ENCODE data around the gene LAMA4. TPM values are rescaled to one million over a fixed set of nuclear protein-coding genes. Genes with fewer than 3 reads are reported as not detected.

LAMA4 gene
- polyA plus RNA-seq, 2 of the 4 experiments (the other 2 are of a cell fraction): 1.0 to 3.1 TPM

DNA sequence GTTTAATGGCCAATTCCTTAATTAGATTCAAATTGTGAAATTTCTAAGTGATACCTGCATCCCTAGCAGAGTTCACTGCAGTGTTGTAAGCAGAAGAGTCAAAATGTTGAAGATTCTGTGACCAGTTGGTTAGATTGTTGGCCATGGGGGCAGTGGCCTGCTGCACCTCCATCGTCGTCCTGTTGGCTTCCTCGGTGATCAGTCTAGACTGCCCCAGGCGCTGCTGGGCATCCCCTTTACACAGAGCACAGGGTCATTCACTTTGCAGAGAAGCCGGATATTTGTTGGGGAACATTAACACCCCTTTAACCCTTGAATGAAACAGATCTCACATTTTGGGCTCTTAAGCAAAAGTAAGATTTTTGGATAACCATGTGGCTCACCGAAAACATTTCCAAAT, 106.3 kb downstream of the LAMA4 start:
- DNase-seq (ENCODE audit: low read depth in 1 of 2, low spot score in 1 of 2): no peak
- FAIRE-seq: no peak
- no peak for TF ChIP-seq RCOR1 (IDR thresholded peaks at IDR 0.05; ENCODE audit: low read depth, low read length)
- no peak for TF ChIP-seq EP300 (IDR thresholded peaks at IDR 0.05)
- TF ChIP-seq EHF (CRISPR knock-in tag; IDR thresholded peaks at IDR 0.05): no peak
- no peak for TF ChIP-seq RAD21 (conservative IDR thresholded peaks at IDR 0.05 in 1 of 2, IDR thresholded peaks at IDR 0.05 in 1 of 2)
- TF ChIP-seq, protein P1, sequence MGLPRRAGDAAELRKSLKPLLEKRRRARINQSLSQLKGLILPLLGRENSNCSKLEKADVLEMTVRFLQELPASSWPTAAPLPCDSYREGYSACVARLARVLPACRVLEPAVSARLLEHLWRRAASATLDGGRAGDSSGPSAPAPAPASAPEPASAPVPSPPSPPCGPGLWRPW (IDR thresholded peaks at IDR 0.05): no peak
- no peak for TF ChIP-seq FOSL2 (IDR thresholded peaks at IDR 0.05)
- no peak for TF ChIP-seq FOSL2 (CRISPR knock-in tag; IDR thresholded peaks at IDR 0.05)
- no peak for TF ChIP-seq CBX8 (IDR thresholded peaks at IDR 0.05)
- TF ChIP-seq ESRRA (IDR thresholded peaks at IDR 0.05; ENCODE audit: borderline replicate concordance, low read length): no peak
- TF ChIP-seq HOXB5 (CRISPR knock-in tag; IDR thresholded peaks at IDR 0.05): no peak
- TF ChIP-seq JUNB (IDR thresholded peaks at IDR 0.05): no peak
- no peak for ATAC-seq
- no peaks in the 10 kb centered on the region for H3K9me3 ChIP-seq
- no peak overlapping the region for H3K27ac ChIP-seq
- POLR2A ChIA-PET: no interaction called here
- WGBS (ENCODE audit: missing lambda C conversion rate): 80% methylated on average over 6 of the region's 6 CpGs
- no peak overlapping the region for H3K4me3 ChIP-seq
- no peaks in the 10 kb centered on the region for H3K4me1 ChIP-seq
- CTCF ChIA-PET: interaction anchor here (1.3 kb wide), 1 partner anchor 15 kb away, joined by 5 read pairs; no protein-coding TSS in a partner anchor
- H3K4me2 ChIP-seq: no peak overlapping the region

DNA sequence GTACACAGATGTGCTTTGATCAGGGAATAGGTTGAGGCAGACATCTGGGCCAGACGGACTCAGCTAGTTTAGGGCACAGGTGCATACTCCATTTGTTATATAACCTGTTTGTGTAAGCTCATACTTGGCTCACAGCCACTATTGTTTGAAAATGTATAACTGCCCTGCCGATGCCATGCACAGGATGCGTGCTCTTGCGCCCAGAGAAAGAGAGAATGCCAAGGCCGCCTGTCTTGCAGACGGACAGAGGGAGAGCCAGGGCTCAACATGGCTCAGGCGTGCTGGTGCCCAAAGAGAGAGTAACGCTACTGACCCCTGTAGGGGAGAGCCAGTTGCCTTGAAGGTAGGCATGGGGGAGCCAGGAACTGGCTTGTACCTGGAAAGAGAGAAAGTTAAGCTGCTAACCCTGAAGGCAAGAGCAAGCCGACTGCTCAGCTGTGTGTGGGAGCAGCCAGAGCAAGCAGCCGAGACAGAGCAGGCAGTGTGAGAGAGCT, 109.2 kb downstream of the LAMA4 start:
- ChIA-PET CTCF (interaction anchor here (1.2 to 1.6 kb wide), 2 partner anchors 18 to 35 kb away, joined by 3 to 7 read pairs; no protein-coding TSS in a partner anchor), POLR2A (no interaction called here)
- Histone ChIP-seq H3K27ac (no peak overlapping the region), H3K4me2 (no peak overlapping the region), H3K4me3 (no peak overlapping the region), H3K9me3 (no peaks in the 10 kb centered on the region), H3K4me1 (no peaks in the 10 kb centered on the region)
- TF ChIP-seq RARB (CRISPR knock-in tag; IDR thresholded peaks at IDR 0.05): no peak
- no peak for TF ChIP-seq FOSB (CRISPR knock-in tag; IDR thresholded peaks at IDR 0.05)
- no peak for TF ChIP-seq SREBF2 (IDR thresholded peaks at IDR 0.05)
- no peak for TF ChIP-seq HOXB5 (CRISPR knock-in tag; IDR thresholded peaks at IDR 0.05)
- TF ChIP-seq RFX5 (IDR thresholded peaks at IDR 0.05): no peak
- TF ChIP-seq KDM5A (IDR thresholded peaks at IDR 0.05): no peak
- TF ChIP-seq, protein P2, sequence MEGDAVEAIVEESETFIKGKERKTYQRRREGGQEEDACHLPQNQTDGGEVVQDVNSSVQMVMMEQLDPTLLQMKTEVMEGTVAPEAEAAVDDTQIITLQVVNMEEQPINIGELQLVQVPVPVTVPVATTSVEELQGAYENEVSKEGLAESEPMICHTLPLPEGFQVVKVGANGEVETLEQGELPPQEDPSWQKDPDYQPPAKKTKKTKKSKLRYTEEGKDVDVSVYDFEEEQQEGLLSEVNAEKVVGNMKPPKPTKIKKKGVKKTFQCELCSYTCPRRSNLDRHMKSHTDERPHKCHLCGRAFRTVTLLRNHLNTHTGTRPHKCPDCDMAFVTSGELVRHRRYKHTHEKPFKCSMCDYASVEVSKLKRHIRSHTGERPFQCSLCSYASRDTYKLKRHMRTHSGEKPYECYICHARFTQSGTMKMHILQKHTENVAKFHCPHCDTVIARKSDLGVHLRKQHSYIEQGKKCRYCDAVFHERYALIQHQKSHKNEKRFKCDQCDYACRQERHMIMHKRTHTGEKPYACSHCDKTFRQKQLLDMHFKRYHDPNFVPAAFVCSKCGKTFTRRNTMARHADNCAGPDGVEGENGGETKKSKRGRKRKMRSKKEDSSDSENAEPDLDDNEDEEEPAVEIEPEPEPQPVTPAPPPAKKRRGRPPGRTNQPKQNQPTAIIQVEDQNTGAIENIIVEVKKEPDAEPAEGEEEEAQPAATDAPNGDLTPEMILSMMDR (IDR thresholded peaks at IDR 0.05): no peak
- TF ChIP-seq, protein P3, sequence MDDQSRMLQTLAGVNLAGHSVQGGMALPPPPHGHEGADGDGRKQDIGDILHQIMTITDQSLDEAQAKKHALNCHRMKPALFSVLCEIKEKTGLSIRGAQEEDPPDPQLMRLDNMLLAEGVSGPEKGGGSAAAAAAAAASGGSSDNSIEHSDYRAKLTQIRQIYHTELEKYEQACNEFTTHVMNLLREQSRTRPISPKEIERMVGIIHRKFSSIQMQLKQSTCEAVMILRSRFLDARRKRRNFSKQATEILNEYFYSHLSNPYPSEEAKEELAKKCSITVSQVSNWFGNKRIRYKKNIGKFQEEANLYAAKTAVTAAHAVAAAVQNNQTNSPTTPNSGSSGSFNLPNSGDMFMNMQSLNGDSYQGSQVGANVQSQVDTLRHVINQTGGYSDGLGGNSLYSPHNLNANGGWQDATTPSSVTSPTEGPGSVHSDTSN (IDR thresholded peaks at IDR 0.05): no peak
- DNase-seq (ENCODE audit: low read depth in 1 of 2, low spot score in 1 of 2): no peak
- no peak for FAIRE-seq
- peak in 1 of 2 experiments; percentile 40; a peak in 1 of 6 replicates for ATAC-seq
- WGBS (ENCODE audit: missing lambda C conversion rate): 86% methylated on average over 10 of the region's 10 CpGs

DNA sequence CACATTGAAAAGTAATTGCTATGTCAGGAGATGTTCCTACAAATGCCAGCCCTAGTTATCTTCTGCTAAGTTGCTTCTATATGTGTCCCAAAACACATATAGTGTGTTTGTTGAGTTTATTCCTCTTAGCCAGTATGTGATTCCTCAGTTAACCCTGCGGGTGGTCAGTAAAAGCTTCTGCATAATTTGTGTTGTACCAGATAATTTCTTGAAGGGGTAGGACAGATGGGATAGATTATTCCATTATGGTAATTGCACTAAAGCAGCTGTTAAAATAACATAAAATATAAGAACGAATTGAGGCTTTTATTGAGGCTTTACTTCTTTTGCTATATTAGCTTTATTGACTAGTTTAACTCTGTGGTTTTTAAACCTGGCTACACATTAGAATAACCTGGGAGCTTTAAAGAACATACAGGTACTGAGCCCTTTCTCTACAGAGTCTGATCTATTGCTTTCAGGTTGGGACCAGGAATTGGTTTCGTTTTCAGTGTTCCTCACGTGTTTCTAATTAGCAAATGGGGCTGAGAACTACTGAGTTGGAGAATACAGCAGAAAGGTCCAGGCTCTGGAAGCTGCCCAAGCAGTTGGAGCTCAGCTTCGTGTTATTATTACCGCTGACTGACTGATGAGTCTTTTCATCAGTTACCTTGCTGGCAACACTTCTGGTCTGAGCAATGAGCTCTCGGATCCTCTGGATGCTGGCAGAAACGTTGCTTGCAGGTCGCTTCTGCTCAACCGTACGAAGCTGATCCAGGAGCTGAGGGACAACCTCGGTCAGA, 110.0 kb downstream of the LAMA4 start:
- WGBS (ENCODE audit: missing lambda C conversion rate): 55% methylated on average over 12 of the region's 12 CpGs
- Histone ChIP-seq H3K4me3 (no peak overlapping the region), H3K27ac (no peak overlapping the region), H3K4me2 (peak overlapping the region; percentile 38; the same call in 1 of the 3 replicates), H3K9me3 (no peaks in the 10 kb centered on the region), H3K4me1 (no peaks in the 10 kb centered on the region)
- CTCF ChIA-PET: interaction anchor here (1.6 kb wide), 1 partner anchor 36 kb away, joined by 7 read pairs; no protein-coding TSS in a partner anchor
- no peak for FAIRE-seq
- POLR2A ChIA-PET: no interaction called here
- ATAC-seq: no peak
- no peak for DNase-seq (ENCODE audit: low read depth in 1 of 2, low spot score in 1 of 2)
- TF ChIP-seq BHLHE40 (IDR thresholded peaks at IDR 0.05; ENCODE audit: low read depth, low read length): no peak
- TF ChIP-seq TFCP2L1 (CRISPR knock-in tag; IDR thresholded peaks at IDR 0.05): no peak
- TF ChIP-seq, protein P3 (IDR thresholded peaks at IDR 0.05): no peak
- TF ChIP-seq, protein P4, sequence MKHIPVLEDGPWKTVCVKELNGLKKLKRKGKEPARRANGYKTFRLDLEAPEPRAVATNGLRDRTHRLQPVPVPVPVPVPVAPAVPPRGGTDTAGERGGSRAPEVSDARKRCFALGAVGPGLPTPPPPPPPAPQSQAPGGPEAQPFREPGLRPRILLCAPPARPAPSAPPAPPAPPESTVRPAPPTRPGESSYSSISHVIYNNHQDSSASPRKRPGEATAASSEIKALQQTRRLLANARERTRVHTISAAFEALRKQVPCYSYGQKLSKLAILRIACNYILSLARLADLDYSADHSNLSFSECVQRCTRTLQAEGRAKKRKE (CRISPR knock-in tag; IDR thresholded peaks at IDR 0.05; ENCODE audit: low read depth): no peak
- TF ChIP-seq EP300 (IDR thresholded peaks at IDR 0.05): no peak
- TF ChIP-seq MAZ (IDR thresholded peaks at IDR 0.05; ENCODE audit: borderline replicate concordance, low read depth, low read length): no peak
- TF ChIP-seq RNF2 (IDR thresholded peaks at IDR 0.05; ENCODE audit: borderline replicate concordance, low read depth): no peak
- TF ChIP-seq, protein P5, sequence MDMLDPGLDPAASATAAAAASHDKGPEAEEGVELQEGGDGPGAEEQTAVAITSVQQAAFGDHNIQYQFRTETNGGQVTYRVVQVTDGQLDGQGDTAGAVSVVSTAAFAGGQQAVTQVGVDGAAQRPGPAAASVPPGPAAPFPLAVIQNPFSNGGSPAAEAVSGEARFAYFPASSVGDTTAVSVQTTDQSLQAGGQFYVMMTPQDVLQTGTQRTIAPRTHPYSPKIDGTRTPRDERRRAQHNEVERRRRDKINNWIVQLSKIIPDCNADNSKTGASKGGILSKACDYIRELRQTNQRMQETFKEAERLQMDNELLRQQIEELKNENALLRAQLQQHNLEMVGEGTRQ (IDR thresholded peaks at IDR 0.05): no peak
- no peak for TF ChIP-seq RARB (CRISPR knock-in tag; IDR thresholded peaks at IDR 0.05)
- TF ChIP-seq MAFK (IDR thresholded peaks at IDR 0.05; ENCODE audit: partially characterized antibody): no peak
- TF ChIP-seq NFE2L2 (conservative IDR thresholded peaks at IDR 0.05; ENCODE audit: low read length): no peak
- TF ChIP-seq KDM5A (IDR thresholded peaks at IDR 0.05): no peak
- no peak for TF ChIP-seq POLR2A (IDR thresholded peaks at IDR 0.05; ENCODE audit: low read length)
- TF ChIP-seq HDAC2 (IDR thresholded peaks at IDR 0.05): no peak
- TF ChIP-seq HOXB5 (CRISPR knock-in tag; IDR thresholded peaks at IDR 0.05): no peak
- no peak for TF ChIP-seq ZSCAN20 (CRISPR knock-in tag; IDR thresholded peaks at IDR 0.05)

Data from A549 (cell line).